Endometrial microvascular endothelial cells (primary cell): ENCODE results near the gene P4HB. TPM values are rescaled to one million over a fixed set of nuclear protein-coding genes. Genes with fewer than 3 reads are reported as not detected.

ENCODE experiments used
- in situ Hi-C: cut with HindIII; loops from 2 replicates; pipeline ENCODE4 v1.10.0; 2017; ENCODE audit warnings: low sequenced_read_pairs, low pct_unique_long_range_greater_than_20kb; ENCODE audit errors: inconsistent ontology term
- total RNA-seq: library from RNA; depleted of rRNA; stranded (reverse); fragments of >200 nt; gene quantifications from one replicate; pipeline ENCODE4 v1.2.3, GENCODE V29; 2015; ENCODE audit errors: inconsistent ontology term

P4HB gene
- total RNA-seq, 1 donor from 2014 or later = 1,412 TPM

DNA sequence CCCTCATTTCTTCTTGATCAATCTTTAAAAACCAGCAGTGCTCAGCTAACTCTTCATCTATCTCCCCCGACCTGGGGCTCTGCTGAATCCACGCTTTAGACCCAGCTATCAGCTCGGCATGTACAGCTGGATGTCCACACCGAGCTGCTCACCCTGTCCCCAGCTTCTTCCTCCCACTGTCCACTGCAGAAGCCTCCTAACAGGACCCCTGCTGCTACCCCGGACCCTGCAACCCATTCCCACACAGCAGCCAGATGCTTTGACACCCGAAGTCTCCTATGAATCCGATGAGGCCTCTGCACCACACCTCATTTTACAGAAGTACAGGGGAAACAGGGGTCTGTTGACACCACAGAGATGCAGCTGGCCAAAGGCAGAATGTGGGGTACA, 42.6 kb downstream of the P4HB start:
- in situ Hi-C loops = no loop called here

DNA sequence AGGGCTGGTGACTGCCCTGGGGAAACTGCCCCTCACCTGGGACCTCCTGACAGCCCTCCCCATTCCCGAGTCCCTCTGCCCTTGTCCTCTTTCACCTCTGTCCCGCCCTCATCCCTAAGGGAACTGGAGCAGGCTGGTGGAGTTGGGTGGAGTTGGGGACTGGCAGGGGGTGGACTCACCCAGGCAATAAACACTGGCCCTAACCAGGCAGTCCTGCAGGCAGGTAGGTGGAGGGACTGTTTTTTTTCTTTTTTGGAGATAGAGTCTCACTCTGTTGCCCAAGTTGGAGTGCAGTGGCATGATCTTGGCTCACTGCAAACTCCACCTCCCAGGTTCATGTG, 44.7 kb downstream of the P4HB start:
- in situ Hi-C loops = no loop called here

DNA sequence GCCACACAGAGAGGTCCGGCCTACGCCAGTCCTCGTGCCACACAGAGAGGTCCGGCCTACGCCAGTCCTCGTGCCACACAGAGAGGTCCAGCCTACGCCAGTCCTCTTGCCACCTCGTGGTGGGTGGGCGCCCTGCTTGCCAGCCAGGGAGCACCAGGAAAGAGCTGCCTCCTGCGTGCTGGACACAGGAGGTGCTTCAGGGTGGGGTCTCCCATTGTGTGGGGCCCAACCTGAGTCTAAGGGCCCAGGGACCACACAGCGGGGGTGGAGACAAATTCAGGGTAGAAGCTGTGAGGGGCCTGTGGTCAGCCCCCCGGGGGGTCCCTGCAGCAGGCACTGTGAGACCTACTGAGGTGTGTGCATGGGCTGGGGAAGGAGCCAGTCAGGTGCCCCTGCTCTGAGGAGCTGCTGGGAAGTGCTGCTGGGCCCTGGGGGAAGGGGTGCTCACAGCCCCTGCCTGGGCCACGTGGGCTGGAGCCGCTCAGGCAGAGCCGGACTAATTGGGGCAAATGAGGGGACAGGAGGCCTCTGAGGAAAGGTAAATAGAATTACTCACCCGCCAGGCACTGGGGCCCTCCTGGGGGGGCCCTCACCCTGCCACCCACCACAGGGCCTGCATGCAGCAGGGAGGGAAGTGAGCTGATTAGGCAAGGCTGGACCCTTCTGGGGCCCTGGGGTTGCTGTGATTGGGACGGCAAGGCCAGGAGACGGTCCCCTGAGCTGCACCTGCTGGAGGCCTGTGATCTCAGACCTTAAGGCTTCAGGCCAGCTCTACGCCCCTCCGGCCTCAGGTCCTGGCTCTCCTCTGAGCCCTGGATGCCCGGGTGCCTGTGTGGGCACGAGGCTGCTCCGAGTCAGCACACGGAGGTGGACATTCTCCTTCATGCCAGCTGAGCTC, 45.3 kb downstream of the P4HB start:
- in situ Hi-C loops = no loop called here

DNA sequence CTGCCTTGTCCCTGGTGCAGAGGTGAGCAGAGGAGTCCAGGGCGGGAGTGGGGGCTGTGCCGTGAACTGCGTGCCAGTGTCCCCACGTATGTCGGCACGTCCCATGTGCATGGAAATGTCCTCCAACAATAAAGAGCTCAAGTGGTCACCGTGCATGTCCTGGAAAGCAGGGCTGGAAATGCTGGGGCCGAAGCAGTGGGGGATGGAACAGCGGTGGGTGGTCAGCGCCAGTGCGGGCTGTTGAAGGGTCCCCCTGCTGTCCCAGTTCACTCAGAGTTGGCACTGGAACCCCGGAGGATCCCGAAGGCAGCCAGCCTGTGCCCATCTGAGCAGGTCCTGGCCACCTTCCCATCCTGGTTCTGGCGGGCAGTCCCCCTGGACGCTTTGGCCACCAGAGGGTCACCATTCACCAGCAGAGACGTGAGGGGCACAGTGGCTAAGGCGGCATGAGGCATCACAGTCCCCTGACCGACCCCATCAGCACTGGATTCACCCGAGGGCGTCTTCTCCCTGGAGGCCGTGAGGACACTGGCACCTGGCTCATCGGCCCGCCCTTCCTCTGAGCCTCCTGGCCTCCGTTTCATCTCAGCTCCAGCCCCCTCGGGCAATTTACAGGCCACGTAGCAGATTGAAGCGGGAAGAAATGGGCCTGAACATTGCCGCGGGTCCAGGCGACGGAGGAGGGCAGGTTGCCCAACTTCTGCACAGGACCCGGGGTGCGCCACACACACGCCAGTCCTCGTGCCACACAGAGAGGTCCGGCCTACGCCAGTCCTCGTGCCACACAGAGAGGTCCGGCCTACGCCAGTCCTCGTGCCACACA, 46.3 kb downstream of the P4HB start:
- in situ Hi-C loops = no loop called here

DNA sequence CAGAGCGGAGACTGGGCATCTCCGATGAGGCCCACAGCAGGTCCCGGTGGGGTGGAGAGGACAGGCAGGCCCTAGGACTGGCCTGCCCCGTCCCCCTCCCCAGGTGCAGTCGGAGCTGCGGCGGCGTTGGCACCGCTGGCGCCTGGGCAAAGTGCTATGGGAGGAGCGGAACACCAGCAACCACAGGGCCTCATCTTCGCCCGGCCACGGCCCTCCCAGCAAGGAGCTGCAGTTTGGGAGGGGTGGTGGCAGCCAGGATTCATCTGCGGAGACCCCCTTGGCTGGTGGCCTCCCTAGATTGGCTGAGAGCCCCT, 47.0 kb downstream of the P4HB start:
- in situ Hi-C loops = no loop called here

DNA sequence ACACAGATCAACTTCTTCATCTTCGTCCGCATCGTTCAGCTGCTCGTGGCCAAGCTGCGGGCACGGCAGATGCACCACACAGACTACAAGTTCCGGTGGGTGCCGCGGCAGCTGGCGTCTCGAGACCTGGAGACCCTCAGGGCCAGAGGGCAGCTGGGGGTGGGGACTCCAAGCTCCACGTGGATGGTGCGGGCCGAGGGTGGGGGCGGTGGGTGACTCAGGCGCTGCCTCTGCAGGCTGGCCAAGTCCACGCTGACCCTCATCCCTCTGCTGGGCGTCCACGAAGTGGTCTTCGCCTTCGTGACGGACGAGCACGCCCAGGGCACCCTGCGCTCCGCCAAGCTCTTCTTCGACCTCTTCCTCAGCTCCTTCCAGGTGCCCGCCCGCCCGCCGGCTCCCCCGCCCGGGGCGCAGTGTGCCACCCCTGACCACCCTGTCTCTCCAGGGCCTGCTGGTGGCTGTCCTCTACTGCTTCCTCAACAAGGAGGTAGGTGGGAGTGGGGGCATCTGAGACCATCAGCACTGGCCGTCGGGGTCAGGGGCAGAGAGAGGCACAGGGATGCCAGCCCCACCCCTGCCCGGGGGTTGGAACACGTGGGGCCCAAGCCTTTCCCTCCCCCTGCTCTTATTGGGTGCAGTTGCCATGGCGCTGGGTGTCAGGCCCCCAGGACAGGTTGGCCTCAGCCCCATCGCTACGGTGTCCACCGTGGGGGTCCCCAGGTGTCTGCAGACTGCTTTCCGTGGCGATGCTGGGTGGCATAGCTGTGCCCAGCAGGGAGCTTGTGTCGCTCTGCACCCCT, 47.6 kb downstream of the P4HB start:
- in situ Hi-C loops = no loop called here

DNA sequence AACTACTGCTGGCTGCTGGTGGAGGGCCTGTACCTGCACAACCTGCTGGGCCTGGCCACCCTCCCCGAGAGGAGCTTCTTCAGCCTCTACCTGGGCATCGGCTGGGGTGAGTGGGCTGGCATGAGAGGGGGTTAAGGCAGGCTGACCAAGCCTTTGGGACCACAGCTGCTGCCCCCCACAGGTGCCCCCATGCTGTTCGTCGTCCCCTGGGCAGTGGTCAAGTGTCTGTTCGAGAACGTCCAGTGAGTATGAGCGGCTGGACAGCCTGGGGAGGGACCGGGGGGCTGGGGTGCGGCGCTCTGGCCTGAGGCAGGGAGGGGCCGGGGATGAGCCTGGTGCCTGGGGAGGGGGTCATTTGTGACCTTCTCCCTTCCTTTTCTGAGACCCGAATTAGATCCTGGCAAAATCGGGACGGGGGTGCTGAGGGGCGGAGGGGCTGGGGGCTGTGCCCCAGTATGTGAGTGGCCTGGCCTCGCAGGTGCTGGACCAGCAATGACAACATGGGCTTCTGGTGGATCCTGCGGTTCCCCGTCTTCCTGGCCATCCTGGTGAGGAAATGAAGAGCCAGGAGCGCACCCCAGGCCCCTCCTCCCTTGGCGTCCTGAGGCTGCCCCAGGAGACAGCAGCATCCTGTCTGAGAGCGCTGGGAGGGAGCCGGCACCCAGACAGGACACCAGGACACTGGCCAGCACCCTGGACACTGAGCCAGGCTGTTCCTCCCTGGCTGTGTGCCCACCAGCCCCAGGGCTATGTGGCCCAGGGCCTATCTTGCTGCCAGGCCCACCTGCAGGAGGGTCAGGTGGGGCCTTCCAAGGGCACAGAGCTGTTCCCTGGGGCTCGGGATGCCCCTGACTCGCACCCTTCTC, 48.4 kb downstream of the P4HB start:
- in situ Hi-C loops = no loop called here

DNA sequence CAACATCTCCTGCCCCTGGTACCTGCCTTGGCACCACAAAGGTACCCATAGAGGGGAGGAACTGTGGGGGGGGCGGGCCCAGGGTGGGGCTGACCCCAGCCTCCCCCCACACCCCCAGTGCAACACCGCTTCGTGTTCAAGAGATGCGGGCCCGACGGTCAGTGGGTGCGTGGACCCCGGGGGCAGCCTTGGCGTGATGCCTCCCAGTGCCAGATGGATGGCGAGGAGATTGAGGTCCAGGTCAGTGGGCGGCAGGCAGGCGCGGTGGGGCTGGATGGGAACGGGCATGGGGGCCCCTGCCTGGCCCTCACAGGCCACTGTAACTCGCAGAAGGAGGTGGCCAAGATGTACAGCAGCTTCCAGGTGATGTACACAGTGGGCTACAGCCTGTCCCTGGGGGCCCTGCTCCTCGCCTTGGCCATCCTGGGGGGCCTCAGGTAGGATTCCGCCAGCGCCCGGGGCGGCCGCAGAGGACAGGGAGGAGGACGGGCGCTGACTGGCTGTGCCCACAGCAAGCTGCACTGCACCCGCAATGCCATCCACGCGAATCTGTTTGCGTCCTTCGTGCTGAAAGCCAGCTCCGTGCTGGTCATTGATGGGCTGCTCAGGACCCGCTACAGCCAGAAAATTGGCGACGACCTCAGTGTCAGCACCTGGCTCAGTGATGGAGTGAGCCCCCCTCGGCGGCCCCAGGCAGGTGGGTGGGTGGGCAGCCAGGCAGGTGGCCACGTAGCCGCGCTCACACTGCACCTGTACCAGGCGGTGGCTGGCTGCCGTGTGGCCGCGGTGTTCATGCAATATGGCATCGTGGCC, 49.2 kb downstream of the P4HB start:
- in situ Hi-C loops = no loop called here

DNA sequence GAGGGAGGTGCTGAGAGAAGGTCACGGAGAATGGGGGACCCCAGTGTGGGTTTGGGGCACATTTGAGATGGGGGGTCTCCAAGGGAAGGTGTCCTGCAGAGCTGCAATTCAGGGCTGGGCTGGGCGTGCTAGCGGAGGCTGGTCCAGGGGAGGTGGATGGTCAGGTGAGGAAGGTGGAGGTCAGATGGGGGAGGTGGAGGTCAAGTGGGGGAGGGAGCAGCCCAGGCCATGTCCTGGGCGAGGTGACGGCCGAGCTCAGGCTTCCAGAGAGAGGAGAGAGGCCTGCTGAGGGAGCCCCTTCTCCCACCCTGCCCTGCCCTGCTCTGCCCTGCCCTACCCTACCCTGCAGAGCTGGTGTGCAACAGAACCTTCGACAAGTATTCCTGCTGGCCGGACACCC, 49.9 kb downstream of the P4HB start:
- in situ Hi-C loops = no loop called here

DNA sequence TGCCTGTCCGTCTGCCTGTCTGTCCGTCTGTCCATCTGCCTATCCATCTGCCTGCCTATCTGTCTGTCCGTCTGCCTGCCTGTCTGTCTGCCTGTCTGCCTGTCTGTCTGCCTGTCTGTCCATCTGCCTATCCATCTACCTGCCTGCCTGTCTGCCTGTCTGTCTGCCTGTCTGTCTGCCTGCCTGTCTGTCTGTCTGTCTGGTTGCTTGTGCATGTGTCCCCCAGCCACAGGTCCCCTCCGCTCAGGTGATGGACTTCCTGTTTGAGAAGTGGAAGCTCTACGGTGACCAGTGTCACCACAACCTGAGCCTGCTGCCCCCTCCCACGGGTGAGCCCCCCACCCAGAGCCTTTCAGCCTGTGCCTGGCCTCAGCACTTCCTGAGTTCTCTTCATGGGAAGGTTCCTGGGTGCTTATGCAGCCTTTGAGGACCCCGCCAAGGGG, 50.8 kb downstream of the P4HB start:
- in situ Hi-C loops = no loop called here

DNA sequence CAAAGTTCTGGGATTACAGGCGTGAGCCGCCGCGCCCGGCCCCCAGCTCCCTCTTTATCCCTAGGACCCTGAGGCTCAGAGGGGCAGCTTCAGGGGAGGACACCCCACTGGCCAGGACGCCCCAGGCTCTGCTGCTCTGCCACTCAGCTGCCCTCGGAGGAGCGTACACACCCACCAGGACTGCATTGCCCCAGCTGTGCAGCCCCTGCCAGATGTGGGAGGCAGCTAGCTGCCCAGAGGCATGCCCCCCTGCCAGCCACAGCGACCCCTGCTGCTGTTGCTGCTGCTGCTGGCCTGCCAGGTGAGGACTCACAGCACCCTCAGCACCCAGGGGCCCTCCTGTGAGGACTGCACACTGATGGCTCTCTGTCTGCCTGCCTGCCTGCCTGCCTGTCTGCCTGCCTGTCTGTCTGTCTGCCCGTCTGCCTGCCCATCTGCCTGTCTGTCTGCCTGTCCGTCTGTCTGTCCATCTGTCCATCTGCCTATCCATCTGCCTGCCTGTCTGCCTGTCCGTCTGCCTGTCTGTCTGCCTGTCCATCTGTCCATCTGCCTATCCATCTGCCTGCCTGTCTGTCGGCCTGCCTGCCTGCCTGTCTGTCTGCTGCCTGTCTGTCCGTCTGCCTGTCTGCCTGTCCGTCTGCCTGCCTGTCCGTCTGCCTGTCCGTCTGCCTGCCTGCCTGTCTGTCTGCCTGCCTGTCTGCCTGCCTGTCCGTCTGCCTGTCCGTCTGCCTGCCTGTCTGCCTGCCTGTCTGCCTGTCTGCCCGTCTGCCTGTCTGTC, 51.4 kb downstream of the P4HB start:
- in situ Hi-C loops = no loop called here

DNA sequence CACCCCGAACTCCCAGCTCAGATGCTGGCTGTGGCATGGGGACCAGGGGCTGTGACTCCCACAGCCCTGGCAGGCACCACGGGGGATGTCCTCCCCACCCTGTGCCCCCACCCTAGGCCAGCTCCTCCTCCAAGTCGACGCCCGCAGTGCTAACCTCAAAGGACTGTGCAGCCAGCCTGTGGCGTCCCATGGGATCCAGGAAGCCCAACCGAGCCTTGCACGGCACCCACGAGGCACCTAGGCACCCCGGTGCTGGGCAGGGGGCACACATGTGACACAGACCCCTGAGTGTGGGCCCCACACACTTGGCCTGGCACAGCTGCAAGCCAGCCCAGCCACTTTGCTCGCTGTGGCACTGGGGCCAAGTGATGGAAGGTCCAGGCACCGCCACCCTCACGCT, 52.5 kb downstream of the P4HB start:
- in situ Hi-C loops = no loop called here

DNA sequence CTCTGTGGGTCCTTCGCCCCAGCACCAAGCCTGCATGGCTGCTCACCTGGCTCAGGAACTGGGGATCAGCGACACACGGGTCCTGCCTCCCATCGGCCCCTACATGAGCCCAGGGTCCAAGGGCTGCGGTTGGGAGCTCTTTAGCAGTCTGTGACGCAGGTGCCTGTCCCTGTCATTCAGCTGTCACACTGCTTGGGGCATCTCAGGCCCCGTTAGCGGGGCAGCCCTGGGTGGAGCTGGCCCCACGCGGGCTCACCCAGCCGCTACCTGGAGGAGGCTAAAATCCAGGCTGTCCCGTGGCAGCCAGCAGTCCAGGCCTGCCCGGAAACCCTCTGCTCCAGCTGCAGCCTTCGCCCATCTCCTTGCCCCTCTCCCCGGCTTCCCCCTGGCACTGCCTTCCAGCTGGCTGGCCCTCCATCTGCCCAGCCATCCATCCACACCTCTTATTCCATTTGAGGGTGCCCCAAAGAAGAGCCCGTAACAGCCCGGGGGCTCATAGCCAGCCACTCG, 53.1 kb downstream of the P4HB start:
- in situ Hi-C loops = no loop called here

DNA sequence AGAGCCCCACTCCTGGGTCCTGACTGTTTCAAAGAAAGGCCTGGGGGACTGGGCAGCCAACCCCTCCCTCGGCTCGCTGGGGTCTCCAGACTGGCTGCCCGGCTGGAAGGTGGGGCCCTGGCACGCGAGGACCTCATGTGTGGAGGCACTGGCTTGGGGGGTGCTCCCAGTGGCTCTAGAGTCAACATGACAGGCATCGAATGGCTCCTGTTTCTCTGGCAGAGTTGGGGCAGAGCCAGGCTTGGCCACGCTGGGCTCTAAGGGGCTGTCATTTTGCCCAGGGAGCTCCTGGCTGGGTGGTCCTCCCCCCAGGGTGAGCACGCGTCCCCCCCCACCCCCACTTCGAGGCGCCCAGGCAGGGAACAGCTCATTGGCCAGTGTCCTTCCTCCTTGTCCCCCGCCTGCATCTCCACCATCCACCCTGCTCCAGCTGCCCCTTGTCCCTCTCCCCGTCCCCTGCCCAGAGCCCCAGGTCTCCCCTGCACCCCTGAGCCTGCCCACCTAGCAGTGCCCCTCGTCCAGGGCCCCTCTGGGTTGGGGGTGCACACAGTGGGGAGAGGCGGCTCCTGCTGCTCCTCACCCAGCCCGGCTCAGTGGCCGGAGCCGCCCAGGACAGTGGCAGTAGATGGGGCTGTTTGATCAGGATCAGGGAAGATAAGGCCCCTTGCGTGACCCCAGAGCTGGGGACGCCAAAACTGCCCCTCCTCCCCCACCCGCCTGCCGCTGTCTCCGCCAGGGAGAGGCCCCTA, 53.7 kb downstream of the P4HB start:
- in situ Hi-C loops = no loop called here

DNA sequence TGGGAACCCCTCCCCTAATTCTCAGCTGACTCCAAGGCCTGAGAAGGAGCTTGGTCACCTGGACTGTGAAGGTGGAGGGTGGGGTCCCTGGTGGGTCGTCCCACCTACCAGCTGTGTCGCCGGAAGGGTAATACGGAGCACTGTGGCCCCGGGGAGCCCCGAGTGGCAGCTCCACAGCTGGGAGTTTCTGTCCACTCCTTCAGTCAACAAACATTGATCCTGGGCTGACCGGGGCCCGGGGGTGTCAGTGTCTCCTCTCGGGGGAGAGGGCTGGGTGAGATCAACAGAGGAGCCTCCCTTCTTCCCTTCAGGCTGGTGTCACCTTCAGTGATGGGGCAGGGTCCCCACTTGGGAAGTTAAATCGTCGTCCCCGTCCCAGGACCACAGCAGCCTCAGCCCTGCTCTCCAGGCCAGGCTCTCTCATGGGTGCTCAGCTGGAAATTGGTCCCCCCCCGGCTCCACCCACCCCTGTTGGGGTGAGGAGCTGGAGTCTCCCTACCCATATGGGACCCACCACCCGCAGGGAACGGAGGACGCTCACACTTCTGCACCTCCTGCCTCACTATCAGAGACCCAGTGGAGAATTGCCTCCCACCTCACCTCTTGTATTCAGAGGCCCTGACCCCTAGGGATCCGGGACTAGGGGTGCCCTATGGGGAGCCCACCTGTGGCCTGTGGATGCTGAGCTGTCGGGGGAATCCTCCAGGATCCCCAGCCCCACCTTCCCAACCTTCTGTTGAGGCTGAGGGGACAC, 54.5 kb downstream of the P4HB start:
- in situ Hi-C loops = no loop called here
